ENCODE results near the gene CNTNAP3B.
A peak's percentile ranks its signal among the peaks of the same experiment; 100 is the strongest.
"Not testable (repeated sequence)": the region's sequence is repeated elsewhere in the genome, so short reads cannot be mapped to it uniquely, and the experiment has no call there.

The CNTNAP3B gene

DNA sequence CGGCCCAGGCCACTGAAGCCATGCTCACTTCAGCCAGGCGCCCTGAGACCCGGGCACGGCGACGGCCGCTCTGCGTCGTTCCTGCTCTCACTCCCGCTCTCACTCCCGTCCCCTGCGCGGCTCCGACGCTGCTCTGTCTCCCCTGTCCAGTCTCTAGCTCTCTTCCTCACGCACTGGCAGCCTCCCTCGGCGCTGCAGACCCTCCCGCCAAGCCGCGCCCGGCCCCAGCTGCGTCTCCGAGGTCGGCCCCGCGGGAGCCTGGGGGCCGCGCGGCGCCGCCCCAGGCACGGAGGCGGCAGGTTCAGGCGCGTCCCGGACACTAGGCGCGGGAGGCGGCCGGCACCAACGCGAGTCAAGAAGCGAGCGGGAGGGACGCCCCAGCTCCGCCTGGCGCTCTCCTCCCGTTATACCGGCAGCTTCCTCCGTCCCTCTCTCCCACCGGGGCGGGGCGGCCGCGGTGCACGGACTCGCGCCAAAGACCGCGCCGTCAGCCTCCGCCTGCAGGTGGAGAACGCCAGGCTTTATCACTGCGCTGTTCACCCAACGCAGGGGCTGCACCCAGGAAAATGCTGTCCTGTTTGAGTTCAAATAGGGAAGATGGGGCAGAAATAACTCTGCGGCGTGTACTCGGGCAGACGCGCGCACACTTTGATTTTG lies at the start of gene CNTNAP3B:
TSS of gene CNTNAP3B (minus strand) at position 354 of the 657 bp plus-strand sequence. CDS start at position 22, 332 bp downstream.
- H3K36me3 ChIP-seq (ENCODE audit: insufficient read depth, low read depth, low read length); H3K9me3 ChIP-seq (ENCODE audit: insufficient read depth, low read depth, low read length); H3K27me3 ChIP-seq (ENCODE audit: insufficient read depth, low read length); H3K4me1 ChIP-seq (ENCODE audit: insufficient read depth, low read length); H3K27ac ChIP-seq (ENCODE audit: low read length); H3K9ac ChIP-seq (ENCODE audit: low read depth, low read length): not testable (repeated sequence)
- peak within 1 kb of the TSS; percentile 52; the same call in 1 of the 2 replicates for H3K4me3 ChIP-seq (ENCODE audit: low read length)

DNA sequence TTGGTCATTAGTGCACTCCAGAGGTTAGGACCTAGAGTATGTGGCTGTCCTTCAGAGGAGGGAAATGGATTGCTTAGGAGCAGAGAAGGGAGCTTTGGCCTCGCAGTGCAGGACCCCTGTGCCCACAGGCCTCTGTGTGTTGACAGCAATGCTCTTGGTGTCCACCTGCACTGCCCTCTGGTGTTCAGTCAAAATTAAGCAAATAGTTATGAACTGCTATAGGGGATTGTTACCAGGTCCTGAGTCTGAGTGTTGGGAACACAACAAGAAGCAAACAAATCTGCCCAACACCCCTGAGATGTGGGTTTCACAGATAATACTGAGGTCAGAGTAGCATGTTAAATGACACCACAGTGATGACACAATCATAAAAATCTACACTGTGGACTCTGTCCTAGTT lies 31.1 kb upstream of the CNTNAP3B start:
- not testable (repeated sequence) for H3K4me3 ChIP-seq (ENCODE audit: low read length); H3K27me3 ChIP-seq (ENCODE audit: insufficient read depth, low read length); H3K9me3 ChIP-seq (ENCODE audit: insufficient read depth, low read depth, low read length); H3K27ac ChIP-seq (ENCODE audit: low read length); H3K4me1 ChIP-seq (ENCODE audit: insufficient read depth, low read length); H3K36me3 ChIP-seq (ENCODE audit: insufficient read depth, low read depth, low read length); H3K9ac ChIP-seq (ENCODE audit: low read depth, low read length)

DNA sequence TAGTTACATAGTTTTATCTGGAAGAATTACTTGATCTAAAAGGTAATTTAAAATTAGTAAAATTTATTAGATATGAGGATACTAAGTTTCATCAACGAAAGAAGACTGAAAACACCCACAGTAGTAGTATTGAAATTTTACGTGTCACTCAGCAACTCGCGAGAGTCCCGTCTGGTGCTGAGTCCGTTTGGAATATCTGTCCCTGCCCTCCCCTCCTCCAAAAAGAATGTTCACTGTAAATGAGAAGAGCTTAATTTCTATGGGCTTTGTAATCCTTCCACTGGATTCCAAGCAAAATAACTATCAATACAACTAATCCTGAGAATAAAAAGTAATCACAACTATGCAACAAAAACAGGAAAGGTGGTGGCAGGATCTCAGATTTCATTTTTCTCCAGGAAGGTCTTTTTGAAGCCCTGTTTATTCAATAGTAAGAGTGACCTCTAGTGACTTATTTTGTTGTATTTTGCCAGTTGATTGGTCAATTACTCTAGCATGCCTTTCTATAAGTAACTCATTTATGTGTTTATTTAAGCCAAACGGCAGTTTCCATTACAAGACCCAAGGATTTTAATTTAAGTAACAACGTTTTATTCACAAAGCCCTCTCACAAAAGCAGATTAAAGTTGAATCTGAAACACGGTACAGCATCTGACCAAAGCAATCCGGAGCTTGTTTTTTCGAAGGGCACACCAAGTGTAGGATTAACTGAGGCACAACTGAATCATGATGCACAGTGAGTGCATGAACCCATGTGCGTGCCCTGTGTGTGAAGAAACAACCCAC lies 2.0 kb downstream of the CNTNAP3B start:
- not testable (repeated sequence) for H3K27ac ChIP-seq (ENCODE audit: low read length); H3K27me3 ChIP-seq (ENCODE audit: insufficient read depth, low read length); H3K9me3 ChIP-seq (ENCODE audit: insufficient read depth, low read depth, low read length); H3K36me3 ChIP-seq (ENCODE audit: insufficient read depth, low read depth, low read length); H3K4me1 ChIP-seq (ENCODE audit: insufficient read depth, low read length)
- H3K4me3 ChIP-seq (ENCODE audit: low read length), result peak overlapping the region; percentile 54
- peak overlapping the region; percentile 47; the same call in 1 of the 2 replicates for H3K9ac ChIP-seq (ENCODE audit: low read depth, low read length)

DNA sequence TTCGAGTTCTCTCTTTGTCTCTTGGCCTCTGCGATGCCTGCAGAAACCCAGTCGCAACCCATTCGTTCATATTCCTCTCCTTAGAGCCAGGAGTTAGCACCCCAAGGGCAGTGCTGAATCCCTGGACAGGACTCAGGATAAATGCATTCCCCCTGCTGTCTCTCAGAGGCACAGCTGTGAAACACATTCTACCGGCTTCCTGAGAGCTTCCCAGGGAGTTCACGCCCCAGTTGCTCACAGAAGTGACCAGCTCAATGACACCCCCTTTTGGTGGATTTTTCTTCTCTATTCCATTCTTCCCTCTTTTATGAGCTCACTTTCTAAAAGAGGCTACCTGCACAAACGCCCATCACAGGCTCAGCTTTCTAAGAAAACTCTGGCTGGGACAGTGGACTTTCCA lies 8.2 kb downstream of the CNTNAP3B start:
- not testable (repeated sequence) for H3K4me1 ChIP-seq (ENCODE audit: insufficient read depth, low read length); H3K36me3 ChIP-seq (ENCODE audit: insufficient read depth, low read depth, low read length); H3K9me3 ChIP-seq (ENCODE audit: insufficient read depth, low read depth, low read length); H3K9ac ChIP-seq (ENCODE audit: low read depth, low read length); H3K27me3 ChIP-seq (ENCODE audit: insufficient read depth, low read length); H3K4me3 ChIP-seq (ENCODE audit: low read length); H3K27ac ChIP-seq (ENCODE audit: low read length)

DNA sequence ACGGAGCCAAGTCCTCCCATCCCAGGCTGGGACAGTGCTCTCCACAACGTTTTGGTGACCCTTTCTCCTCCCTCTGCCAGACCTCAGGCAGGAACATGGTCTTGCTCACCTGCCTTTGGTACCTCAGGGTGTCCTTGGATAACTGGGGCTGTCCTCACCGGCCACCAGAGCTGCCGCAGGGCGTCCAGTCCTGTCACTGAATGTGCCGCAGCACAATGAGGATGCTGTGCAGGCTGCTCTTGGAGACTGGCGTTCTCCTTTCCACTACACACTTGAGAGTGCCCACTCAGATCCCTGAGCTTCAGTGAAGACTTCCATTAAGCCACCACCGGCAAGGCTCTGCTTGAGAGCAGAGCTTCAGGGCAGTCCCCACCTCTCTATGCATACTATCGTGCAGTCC lies 33.3 kb downstream of the CNTNAP3B start:
- not testable (repeated sequence) for H3K27me3 ChIP-seq (ENCODE audit: insufficient read depth, low read length); H3K36me3 ChIP-seq (ENCODE audit: insufficient read depth, low read depth, low read length); H3K4me1 ChIP-seq (ENCODE audit: insufficient read depth, low read length); H3K4me3 ChIP-seq (ENCODE audit: low read length); H3K9me3 ChIP-seq (ENCODE audit: insufficient read depth, low read depth, low read length); H3K27ac ChIP-seq (ENCODE audit: low read length); H3K9ac ChIP-seq (ENCODE audit: low read depth, low read length)

DNA sequence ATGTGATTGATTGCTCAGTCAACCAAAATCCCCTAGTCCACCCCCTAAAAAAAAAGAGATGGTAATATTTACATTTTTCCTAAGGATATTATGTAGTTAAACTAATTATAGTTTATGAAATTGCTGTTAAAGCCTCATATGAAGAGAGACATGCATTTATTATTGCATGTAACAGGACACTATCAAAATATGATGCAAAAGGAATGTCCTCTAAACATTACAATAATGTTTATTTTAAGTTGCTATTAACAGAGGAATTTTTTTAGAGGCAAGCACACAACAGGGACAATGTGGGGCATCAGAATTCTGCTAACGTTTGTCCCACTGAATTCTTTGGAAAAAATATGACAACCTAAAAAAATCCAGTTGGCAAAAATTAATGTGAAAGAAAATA lies 44.7 kb downstream of the CNTNAP3B start:
- H3K27me3 ChIP-seq (ENCODE audit: insufficient read depth, low read length); H3K9ac ChIP-seq (ENCODE audit: low read depth, low read length); H3K27ac ChIP-seq (ENCODE audit: low read length): not testable (repeated sequence)

DNA sequence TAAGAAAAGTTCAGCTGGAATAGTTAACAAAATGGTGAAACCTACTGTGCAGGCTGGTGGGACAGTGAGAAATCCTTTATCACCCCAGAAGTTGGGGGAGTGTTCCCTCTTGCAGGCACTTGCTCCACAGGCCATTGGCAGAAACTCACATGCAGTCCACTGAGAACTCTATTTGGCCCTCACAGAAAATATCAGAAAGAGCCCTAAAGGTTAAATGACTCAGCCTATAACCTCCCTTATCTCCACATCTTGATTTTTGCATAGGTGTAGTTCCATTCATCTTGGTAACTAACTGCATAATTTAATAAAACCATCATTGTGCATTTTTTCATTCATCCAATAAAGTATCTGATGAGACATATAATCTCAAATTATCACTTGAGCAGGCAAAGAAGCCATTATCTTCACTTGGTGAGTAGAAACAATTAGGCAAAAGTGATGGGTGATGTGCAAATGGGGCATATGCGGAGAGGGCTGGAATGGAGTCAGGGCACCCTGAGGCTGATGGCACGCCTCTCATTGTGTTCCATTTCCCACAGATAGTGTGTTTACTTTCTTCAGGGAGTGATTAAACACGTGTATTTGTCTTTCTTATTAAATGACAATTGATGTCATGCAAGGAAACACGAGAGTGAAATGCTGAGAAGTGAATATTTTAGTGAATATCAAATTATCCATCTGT lies 45.2 kb downstream of the CNTNAP3B start:
- not testable (repeated sequence) for H3K4me1 ChIP-seq (ENCODE audit: insufficient read depth, low read length); H3K4me3 ChIP-seq (ENCODE audit: low read length); H3K36me3 ChIP-seq (ENCODE audit: insufficient read depth, low read depth, low read length); H3K27me3 ChIP-seq (ENCODE audit: insufficient read depth, low read length); H3K9me3 ChIP-seq (ENCODE audit: insufficient read depth, low read depth, low read length); H3K9ac ChIP-seq (ENCODE audit: low read depth, low read length); H3K27ac ChIP-seq (ENCODE audit: low read length)

More for the DNA sequence above, 44.7 kb downstream of the CNTNAP3B start:
- not testable (repeated sequence) for H3K9me3 ChIP-seq (ENCODE audit: insufficient read depth, low read depth, low read length); H3K36me3 ChIP-seq (ENCODE audit: insufficient read depth, low read depth, low read length); H3K4me1 ChIP-seq (ENCODE audit: insufficient read depth, low read length); H3K4me3 ChIP-seq (ENCODE audit: low read length)

DNA sequence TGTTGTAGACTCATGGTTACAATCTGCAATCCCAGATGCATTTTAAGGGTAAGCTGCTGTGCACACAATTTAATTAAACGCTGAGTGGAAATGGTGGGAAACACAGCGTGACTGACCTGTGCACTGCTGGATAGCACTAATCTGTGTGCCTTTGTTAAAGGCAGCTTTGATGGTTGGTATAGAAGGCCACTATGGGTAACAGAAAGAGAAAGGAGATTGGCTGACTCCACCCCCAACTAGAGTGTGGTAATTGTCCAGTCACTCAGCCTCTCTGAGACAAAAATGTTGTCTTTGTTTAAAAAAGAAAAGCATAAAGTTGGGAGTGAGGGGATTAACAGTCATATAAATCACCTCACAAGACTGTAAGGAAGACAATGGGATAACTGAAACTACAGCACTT lies 48.9 kb downstream of the CNTNAP3B start:
- not testable (repeated sequence) for H3K27me3 ChIP-seq (ENCODE audit: insufficient read depth, low read length); H3K36me3 ChIP-seq (ENCODE audit: insufficient read depth, low read depth, low read length); H3K4me3 ChIP-seq (ENCODE audit: low read length); H3K9ac ChIP-seq (ENCODE audit: low read depth, low read length); H3K9me3 ChIP-seq (ENCODE audit: insufficient read depth, low read depth, low read length); H3K4me1 ChIP-seq (ENCODE audit: insufficient read depth, low read length); H3K27ac ChIP-seq (ENCODE audit: low read length)

DNA sequence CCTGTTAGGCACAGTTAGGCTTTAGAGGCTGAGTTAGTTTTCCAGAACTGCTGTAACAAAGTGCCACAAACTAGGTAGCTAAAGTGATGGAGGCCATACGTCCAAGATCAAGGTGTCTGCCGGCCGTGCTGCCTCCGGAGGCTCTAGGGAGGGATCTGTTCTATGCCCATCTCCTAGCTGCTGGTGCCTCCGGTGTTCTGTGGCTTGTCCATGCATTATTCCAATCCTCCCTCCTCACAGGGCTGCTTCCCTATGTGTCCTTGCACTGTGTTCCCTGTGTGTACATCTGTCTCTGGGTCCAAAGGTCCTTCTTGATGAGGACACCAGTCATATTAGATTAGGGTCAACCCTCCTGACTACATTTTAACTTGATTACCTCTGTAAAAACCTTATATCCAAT lies 54.4 kb downstream of the CNTNAP3B start:
- not testable (repeated sequence) for H3K9me3 ChIP-seq (ENCODE audit: insufficient read depth, low read depth, low read length); H3K36me3 ChIP-seq (ENCODE audit: insufficient read depth, low read depth, low read length); H3K4me3 ChIP-seq (ENCODE audit: low read length); H3K27ac ChIP-seq (ENCODE audit: low read length); H3K4me1 ChIP-seq (ENCODE audit: insufficient read depth, low read length); H3K9ac ChIP-seq (ENCODE audit: low read depth, low read length); H3K27me3 ChIP-seq (ENCODE audit: insufficient read depth, low read length)

DNA sequence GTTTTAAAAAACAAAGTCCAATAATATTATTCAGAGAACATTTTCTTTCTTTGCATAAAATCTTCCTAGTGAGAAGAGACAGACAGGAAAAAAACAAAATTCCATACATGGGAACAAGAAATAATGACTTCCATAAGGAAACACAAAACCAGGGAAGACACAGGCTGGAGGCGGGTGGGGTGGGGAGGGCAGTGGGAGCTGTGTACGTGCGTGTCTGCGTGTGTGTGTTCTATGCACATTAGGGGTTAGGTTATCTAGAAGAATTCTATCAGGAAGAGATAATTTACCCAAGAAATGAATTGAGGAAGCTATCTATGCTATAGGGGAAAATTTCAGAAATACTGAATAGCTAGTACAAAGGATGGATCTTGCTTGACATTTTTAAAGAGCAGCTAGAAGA lies 58.2 kb downstream of the CNTNAP3B start:
- H3K27me3 ChIP-seq (ENCODE audit: insufficient read depth, low read length); H3K36me3 ChIP-seq (ENCODE audit: insufficient read depth, low read depth, low read length); H3K4me1 ChIP-seq (ENCODE audit: insufficient read depth, low read length); H3K4me3 ChIP-seq (ENCODE audit: low read length); H3K9ac ChIP-seq (ENCODE audit: low read depth, low read length); H3K27ac ChIP-seq (ENCODE audit: low read length); H3K9me3 ChIP-seq (ENCODE audit: insufficient read depth, low read depth, low read length): not testable (repeated sequence)

DNA sequence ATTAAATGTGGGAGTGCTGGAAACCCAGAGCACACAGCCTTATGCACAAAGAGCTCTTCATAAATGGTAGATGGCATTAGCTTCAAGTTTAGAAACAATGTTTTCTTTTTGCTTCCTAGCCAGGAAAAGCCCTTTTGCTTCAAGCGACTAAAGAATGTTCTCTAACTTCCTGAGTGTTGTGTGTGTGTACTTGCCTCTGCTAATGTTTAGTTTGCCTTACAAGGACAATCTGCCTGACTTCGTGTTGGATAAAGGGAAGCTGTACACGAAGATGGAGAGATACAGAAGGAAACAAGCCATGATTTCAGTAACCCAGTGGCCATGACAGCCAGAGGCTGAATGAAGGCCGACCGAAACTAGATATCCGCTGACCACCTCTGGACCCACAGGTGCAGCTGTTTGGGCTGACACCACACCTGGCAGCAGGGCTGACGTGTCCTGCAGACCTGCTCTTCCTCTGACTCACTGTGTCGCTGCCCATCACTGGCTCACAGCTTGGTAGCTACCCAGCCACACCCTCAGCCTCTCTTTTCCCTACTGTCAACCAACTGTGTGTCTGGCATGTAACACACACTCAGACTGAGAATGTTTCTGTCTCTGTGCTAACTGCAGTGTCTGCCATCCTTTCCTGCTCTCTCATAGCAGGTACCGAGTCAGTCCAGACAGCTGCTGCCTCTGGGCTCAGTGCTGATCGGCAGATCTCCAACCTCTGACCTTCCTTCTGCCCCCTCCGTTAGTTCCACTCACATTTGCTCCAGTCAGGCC lies 59.0 kb downstream of the CNTNAP3B start:
- not testable (repeated sequence) for H3K4me1 ChIP-seq (ENCODE audit: insufficient read depth, low read length); H3K4me3 ChIP-seq (ENCODE audit: low read length); H3K27me3 ChIP-seq (ENCODE audit: insufficient read depth, low read length); H3K36me3 ChIP-seq (ENCODE audit: insufficient read depth, low read depth, low read length); H3K27ac ChIP-seq (ENCODE audit: low read length); H3K9me3 ChIP-seq (ENCODE audit: insufficient read depth, low read depth, low read length); H3K9ac ChIP-seq (ENCODE audit: low read depth, low read length)

All from iPS-20b (cell line).